GM21737 (cell line): ENCODE data around the gene MAP4K4.
"Not testable (repeated sequence)": the region's sequence is repeated elsewhere in the genome, so short reads cannot be mapped to it uniquely, and the experiment has no call there.

Source experiments
- ATAC-seq: cut with Tn5 transposase; IDR thresholded peaks from one replicate; pipeline ENCODE4 v1.9.1; 2021; ENCODE audit warnings: mild to moderate bottlenecking, moderate library complexity; ENCODE audit not compliant: unreplicated experiment

MAP4K4 gene

DNA sequence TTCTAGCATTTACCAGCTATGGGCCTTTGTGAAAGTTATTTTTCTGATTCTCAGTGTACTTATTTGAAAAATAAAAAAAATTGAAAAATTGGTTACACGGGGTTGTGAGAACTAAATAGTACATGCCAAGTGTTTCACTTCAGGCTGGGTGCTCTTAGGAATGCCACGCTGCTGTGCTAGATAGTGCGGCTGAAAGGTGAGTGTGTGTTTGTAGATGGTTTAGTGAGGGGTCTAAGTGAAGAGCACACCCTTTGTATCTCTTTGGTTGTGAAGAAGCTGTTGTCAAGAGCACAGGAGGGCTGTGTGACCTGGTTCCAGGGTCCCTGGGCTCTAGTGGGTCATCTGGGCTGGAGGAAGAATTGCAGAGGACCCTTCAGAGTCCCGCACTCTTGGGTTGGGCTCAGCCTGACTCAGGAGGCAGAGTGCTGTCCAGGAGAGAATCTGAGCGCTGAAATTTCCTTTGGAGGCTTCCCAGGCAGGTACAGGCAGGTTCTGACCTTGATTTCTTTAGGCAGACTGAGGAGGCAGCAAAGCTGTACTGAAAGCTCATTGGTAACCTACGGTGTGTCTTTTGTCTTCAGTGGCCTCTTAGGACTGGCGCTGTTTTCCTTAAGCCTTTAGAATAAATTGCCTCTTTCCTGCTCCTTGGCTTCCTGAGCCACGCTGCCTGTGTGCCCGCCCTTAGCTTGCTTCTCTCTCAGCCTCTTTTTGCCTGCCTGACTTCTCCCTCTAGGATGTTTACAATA lies 44.4 kb downstream of the MAP4K4 start:
- ATAC-seq: no peak

GRCh38 chr2:101742547-101742946 lies 45.0 kb downstream of the MAP4K4 start:
- no peak for ATAC-seq

DNA sequence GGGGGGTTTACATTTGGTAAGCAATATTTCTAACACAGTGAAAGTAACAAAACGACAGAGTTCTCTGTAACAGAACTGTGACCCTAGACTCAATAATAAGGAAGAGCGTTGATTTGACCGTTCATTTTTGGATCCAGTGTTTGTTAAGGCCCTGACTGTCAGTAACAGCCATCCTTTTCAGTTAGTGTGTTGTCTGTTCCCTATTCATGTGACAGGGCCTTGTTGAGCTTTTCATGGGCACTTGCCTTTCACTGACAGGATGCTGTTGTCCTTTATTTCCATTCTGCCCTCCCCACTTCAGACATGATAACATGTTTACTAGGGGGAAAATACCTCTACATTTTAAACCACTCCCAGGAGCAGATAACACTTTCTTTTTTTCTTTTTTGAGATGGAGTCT lies 45.8 kb downstream of the MAP4K4 start:
- no peak for ATAC-seq

- ATAC-seq: no peak
Observed at GRCh38 chr2:101744832-101745231, 47.3 kb downstream of the MAP4K4 start.

GRCh38 chr2:101745711-101746694 lies 48.5 kb downstream of the MAP4K4 start:
- no peak for ATAC-seq

- ATAC-seq: no peak
Observed at GRCh38 chr2:101748000-101748399, 50.5 kb downstream of the MAP4K4 start.

GRCh38 chr2:101748462-101748861 lies 51.0 kb downstream of the MAP4K4 start:
- ATAC-seq: not testable (repeated sequence)

DNA sequence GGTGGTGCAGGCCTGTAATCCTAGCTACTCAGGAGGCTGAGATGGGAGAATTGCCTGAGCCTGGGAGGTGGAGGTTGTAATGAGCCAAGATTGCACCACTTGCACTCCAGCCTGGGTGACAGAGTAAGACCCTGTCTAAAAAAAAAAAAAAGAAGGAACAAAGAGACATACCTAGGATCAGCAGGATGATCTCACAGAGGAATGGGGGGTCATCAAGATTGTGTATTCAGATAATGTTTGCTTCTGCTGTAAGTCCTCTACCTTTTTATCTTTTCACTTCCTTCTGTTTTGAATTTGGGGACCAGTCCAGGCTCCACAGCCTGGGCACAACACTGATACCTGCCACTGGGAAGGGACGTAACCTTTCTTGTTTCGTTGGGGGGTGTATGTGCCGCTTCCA lies 53.2 kb downstream of the MAP4K4 start:
- no peak for ATAC-seq

DNA sequence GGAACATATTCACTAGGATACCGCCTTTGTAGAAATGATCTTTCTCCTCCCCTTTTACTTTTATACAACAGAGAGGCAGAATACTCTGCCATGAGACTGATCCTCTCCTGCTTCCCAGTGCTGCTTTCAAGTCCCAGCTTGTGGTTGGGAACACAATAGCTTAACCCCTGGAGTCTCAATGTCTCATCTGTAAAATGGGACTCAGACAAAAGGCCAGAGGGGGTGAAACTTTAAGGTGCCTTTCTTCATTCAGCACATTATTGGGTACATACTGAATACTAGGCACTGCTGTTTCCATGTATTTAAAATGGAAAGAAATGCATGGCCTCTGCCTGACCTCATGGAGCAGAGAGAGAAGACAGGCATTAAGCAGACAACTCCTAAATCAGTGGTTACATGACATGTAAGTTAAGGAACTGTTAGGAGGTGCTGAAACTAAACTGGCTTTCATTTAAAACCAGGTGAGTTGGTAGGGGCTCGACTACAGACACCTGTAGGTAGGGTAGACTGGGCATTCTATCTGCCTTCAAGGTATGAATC lies 53.8 kb downstream of the MAP4K4 start:
- ATAC-seq: no peak

DNA sequence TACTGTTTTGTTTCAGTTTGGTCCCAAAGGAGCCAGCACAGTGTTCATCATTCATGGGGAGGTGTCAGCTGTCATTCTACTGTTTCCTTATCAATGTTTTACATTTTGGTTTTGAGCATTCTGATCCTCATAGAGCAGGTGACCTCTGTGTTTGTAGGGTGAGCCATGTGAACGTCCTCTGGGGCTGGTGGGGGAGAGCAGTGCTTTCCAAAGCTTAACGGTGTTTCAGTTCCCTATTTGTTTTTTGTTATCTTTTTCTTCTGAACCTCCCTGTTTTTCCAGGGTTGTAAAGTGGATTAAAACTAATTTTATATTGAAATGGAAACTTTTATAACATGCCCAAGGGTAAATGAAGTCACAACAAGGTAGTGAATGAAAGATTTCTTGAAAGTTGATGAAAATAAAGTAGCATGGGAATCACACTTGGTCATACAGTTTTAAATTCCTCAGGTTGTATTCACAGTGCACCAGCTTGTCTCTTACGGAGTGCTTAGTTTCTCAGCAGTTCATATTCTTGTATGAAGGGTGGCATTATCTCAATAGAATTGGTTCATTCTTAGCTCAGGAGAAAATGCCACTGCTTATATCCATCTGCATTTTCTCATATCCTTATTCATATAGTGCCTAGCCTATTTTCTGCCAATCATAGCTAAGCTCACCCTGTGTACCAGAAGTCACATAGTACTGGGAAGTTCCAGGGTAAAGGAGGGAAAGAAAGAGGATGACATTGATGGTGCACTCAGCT lies 54.5 kb downstream of the MAP4K4 start:
- peak; percentile 85 for ATAC-seq

- no peak for ATAC-seq
Observed at GRCh38 chr2:101752716-101753616, 55.5 kb downstream of the MAP4K4 start.

DNA sequence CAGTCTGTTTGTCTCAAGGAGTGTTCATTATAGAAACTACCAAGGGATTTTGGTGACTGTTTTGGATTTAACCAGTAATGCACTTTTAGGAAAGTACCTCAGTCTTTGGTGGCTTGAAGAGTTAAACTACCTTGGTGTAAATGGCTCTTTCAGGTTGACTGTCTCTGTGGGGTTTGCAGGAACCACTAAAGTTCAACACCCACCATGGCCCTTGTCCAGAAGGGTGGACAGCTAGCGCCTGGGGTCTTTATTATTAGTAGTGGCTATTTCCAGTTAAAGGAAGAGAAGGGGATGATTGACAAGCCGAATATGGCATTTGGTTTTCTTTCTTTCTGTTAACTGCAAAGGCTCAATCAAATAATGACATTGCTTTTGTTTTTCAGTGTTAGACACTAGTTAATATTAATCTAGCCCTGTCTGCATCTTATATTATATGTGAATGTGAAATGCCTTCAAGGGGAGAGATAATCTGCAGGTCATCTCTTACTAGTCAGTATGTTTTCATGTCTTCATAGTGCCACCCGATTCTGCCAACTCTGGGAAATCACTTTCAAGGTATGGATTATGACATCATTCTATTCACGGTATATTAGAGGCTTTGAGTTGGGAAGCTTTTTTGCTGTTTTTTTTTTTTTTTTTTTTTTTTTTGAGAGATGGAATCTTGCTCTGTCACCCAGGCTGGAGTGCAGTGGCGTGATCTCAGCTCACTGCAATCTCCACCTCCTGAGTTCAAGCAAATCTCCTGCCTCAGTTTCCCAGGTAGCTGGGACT lies 56.4 kb downstream of the MAP4K4 start:
- ATAC-seq: no peak

DNA sequence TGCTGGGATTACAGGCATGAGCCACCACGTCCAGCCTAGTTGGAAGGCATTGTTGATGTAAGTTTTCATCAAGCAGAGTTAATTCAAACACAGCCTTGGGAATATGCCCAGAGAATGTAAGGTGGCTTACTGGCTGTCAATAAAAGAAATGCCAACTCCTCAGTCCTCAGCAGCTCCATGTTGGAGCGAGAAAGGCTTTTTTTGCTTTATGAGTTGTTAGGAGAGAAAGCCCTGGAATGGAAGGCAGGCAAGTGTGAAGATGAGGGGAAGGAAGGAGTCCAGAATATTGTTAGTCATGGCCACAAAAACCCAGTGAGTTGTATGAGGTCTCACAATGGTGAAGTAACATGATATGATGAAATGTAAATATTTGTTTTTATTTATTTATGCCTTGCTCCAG lies 57.1 kb downstream of the MAP4K4 start:
- ATAC-seq: no peak

DNA sequence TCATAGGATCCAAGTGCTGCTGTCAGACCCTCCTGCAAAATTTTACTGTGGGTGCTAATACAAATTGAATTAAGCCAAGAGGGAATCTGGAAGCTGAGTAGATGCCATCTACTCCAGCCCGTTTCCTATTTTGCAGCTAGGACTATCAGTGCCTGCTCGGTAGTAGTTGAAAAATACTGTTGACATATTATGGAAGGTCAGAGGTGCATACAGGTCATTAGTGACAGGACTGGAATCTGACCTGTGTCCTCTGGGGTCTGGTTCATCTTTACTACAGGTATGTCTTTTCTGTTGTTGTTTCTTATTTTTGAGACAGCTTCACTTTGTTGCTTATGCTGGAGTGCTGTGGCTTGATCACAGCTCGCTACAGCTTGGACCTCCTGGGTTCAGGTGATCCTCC lies 58.8 kb downstream of the MAP4K4 start:
- no peak for ATAC-seq

- ATAC-seq: no peak
Observed at GRCh38 chr2:101758001-101758400, 60.5 kb downstream of the MAP4K4 start.

GRCh38 chr2:101759162-101759561 lies 61.7 kb downstream of the MAP4K4 start:
- ATAC-seq: no peak

GRCh38 chr2:101762451-101763171 lies 65.1 kb downstream of the MAP4K4 start:
- ATAC-seq: no peak

DNA sequence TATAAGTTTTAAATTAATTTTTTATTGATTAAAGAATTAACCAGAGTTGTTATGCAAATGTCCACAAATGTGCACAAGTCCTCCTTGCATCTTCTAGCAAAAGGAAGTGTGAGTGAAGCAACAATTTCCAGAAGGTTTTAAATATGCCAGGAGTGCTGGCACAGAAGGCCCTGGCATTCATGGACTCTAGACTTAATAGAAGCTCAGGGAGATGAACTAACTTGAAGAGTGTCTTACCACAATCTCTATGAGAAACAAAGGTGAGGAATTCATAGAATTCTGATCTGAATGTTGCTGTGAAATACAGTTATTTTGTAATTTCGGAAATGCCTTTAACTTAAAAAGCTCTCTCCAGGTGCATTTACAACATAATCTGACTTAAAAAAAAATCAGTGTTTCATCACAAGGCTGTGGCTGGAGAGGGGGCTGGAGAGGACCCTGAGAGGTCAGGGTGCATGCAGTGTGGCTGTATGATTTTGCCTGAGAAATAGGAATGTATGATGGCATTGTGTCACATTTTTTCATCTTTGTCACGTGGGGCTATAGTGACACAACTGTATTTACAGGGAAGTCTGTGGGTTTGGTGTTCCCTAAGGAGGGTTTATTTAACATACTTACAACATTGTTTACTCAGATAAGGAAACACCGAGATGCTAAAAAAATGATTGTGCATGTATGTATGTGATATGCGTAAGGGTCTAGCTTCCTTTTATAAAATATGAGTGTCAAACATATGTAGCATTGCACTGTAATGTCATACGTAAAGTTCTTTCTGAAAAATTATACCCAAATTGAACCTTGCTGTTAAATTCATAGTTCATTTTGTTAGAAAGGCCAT lies 66.2 kb downstream of the MAP4K4 start:
- ATAC-seq: no peak
